ENCODE measurements around the gene SERPINA1.
"Not testable (repeated sequence)": the region's sequence is repeated elsewhere in the genome, so short reads cannot be mapped to it uniquely, and the experiment has no call there.

The SERPINA1 gene

GRCh38 chr14:94357166-94357565, 31.2 kb downstream of the SERPINA1 start:
- H3K36me3 Mint-ChIP-seq (ENCODE audit: insufficient read depth): no peaks in the 10 kb centered on the region
- peaks cover 1% of the 10 kb centered on the region for H3K9me3 Mint-ChIP-seq
- H3K27ac Mint-ChIP-seq (ENCODE audit: low read depth): no peak overlapping the region
- no peaks in the 10 kb centered on the region for H3K4me1 Mint-ChIP-seq
- peaks cover 21% of the 10 kb centered on the region for H3K27me3 Mint-ChIP-seq
- no peak for ATAC-seq (replicated peaks; ENCODE audit: extremely low read depth, poor library complexity, severe bottlenecking)
- DNase-seq (ENCODE audit: low spot score in 2 of 2): no peak
- no peak overlapping the region for H3K4me3 Mint-ChIP-seq

GRCh38 chr14:94356379-94357056, 31.9 kb downstream of the SERPINA1 start:
- DNase-seq (ENCODE audit: low spot score in 2 of 2) (no peak), ATAC-seq (replicated peaks; ENCODE audit: extremely low read depth, poor library complexity, severe bottlenecking) (no peak)
- peaks cover 27% of the 10 kb centered on the region for H3K27me3 Mint-ChIP-seq
- H3K4me1 Mint-ChIP-seq: no peaks in the 10 kb centered on the region
- H3K36me3 Mint-ChIP-seq (ENCODE audit: insufficient read depth): peaks cover 1% of the 10 kb centered on the region
- no peak overlapping the region for H3K4me3 Mint-ChIP-seq
- H3K27ac Mint-ChIP-seq (ENCODE audit: low read depth): no peak overlapping the region
- peaks cover 8% of the 10 kb centered on the region for H3K9me3 Mint-ChIP-seq

- H3K27me3 Mint-ChIP-seq: peaks cover 22% of the 10 kb centered on the region
- H3K36me3 Mint-ChIP-seq (ENCODE audit: insufficient read depth): peaks cover 1% of the 10 kb centered on the region
- no peak overlapping the region for H3K4me3 Mint-ChIP-seq
- no peak for ATAC-seq (replicated peaks; ENCODE audit: extremely low read depth, poor library complexity, severe bottlenecking)
- DNase-seq (ENCODE audit: low spot score in 2 of 2): no peak
- no peaks in the 10 kb centered on the region for H3K4me1 Mint-ChIP-seq
- no peak overlapping the region for H3K27ac Mint-ChIP-seq (ENCODE audit: low read depth)
- H3K9me3 Mint-ChIP-seq: peaks cover 10% of the 10 kb centered on the region
Observed at GRCh38 chr14:94355191-94355794, 33.1 kb downstream of the SERPINA1 start.

- no peak for DNase-seq (ENCODE audit: low spot score in 2 of 2)
- H3K9me3 Mint-ChIP-seq: peaks cover 10% of the 10 kb centered on the region
- H3K36me3 Mint-ChIP-seq (ENCODE audit: insufficient read depth): peaks cover 1% of the 10 kb centered on the region
- H3K27me3 Mint-ChIP-seq: peaks cover 16% of the 10 kb centered on the region
- no peak for ATAC-seq (replicated peaks; ENCODE audit: extremely low read depth, poor library complexity, severe bottlenecking)
- H3K4me1 Mint-ChIP-seq: no peaks in the 10 kb centered on the region
- no peak overlapping the region for H3K4me3 Mint-ChIP-seq
- H3K27ac Mint-ChIP-seq (ENCODE audit: low read depth): no peak overlapping the region
Observed at GRCh38 chr14:94354638-94355185, 33.7 kb downstream of the SERPINA1 start.

- Mint-ChIP-seq H3K27me3 (peaks cover 14% of the 10 kb centered on the region), H3K9me3 (peaks cover 10% of the 10 kb centered on the region)
- DNase-seq (ENCODE audit: low spot score in 2 of 2); H3K4me1 Mint-ChIP-seq; H3K4me3 Mint-ChIP-seq; H3K36me3 Mint-ChIP-seq (ENCODE audit: insufficient read depth); H3K27ac Mint-ChIP-seq (ENCODE audit: low read depth); ATAC-seq (replicated peaks; ENCODE audit: extremely low read depth, poor library complexity, severe bottlenecking): not testable (repeated sequence)
Observed at GRCh38 chr14:94354190-94354589, 34.2 kb downstream of the SERPINA1 start.

- Mint-ChIP-seq H3K36me3 (ENCODE audit: insufficient read depth) (peaks cover 1% of the 10 kb centered on the region), H3K4me3 (no peak overlapping the region), H3K27me3 (peaks cover 14% of the 10 kb centered on the region), H3K27ac (ENCODE audit: low read depth) (no peak overlapping the region), H3K9me3 (peaks cover 10% of the 10 kb centered on the region), H3K4me1 (peaks cover 12% of the 10 kb centered on the region)
- DNase-seq (ENCODE audit: low spot score in 2 of 2) (no peak), ATAC-seq (replicated peaks; ENCODE audit: extremely low read depth, poor library complexity, severe bottlenecking) (no peak)
Observed at GRCh38 chr14:94349276-94349675, 39.1 kb downstream of the SERPINA1 start.

- peaks cover 12% of the 10 kb centered on the region for H3K4me1 Mint-ChIP-seq
- peaks cover 14% of the 10 kb centered on the region for H3K27me3 Mint-ChIP-seq
- no peak overlapping the region for H3K4me3 Mint-ChIP-seq
- ATAC-seq (replicated peaks; ENCODE audit: extremely low read depth, poor library complexity, severe bottlenecking) (no peak), DNase-seq (ENCODE audit: low spot score in 2 of 2) (no peak)
- H3K36me3 Mint-ChIP-seq (ENCODE audit: insufficient read depth): peaks cover 1% of the 10 kb centered on the region
- no peak overlapping the region for H3K27ac Mint-ChIP-seq (ENCODE audit: low read depth)
- H3K9me3 Mint-ChIP-seq: peaks cover 10% of the 10 kb centered on the region
Observed at GRCh38 chr14:94348836-94349235, 39.6 kb downstream of the SERPINA1 start.

GRCh38 chr14:94346841-94347240, 41.6 kb downstream of the SERPINA1 start:
- Mint-ChIP-seq H3K27ac (ENCODE audit: low read depth) (peak overlapping the region; percentile 96), H3K27me3 (peaks cover 6% of the 10 kb centered on the region), H3K9me3 (peaks cover 6% of the 10 kb centered on the region), H3K36me3 (ENCODE audit: insufficient read depth) (no peaks in the 10 kb centered on the region), H3K4me3 (peak overlapping the region; percentile 50), H3K4me1 (peaks cover 16% of the 10 kb centered on the region)
- ATAC-seq (replicated peaks; ENCODE audit: extremely low read depth, poor library complexity, severe bottlenecking) (no peak), DNase-seq (ENCODE audit: low spot score in 2 of 2) (no peak)

- Mint-ChIP-seq H3K27ac (ENCODE audit: low read depth) (peak overlapping the region; percentile 96), H3K4me3 (peak overlapping the region; percentile 50), H3K4me1 (peaks cover 21% of the 10 kb centered on the region)
- not testable (repeated sequence) for H3K36me3 Mint-ChIP-seq (ENCODE audit: insufficient read depth); H3K9me3 Mint-ChIP-seq; H3K27me3 Mint-ChIP-seq
- DNase-seq (ENCODE audit: low spot score in 2 of 2): peak in 1 of 2 donors; percentile 64
- peak; percentile 79 for ATAC-seq (replicated peaks; ENCODE audit: extremely low read depth, poor library complexity, severe bottlenecking)
Observed at GRCh38 chr14:94346065-94346786, 42.2 kb downstream of the SERPINA1 start.

GRCh38 chr14:94345344-94346064, 42.9 kb downstream of the SERPINA1 start:
- H3K27ac Mint-ChIP-seq (ENCODE audit: low read depth): peak overlapping the region; percentile 39
- no peaks in the 10 kb centered on the region for H3K36me3 Mint-ChIP-seq (ENCODE audit: insufficient read depth)
- H3K27me3 Mint-ChIP-seq: peaks cover 12% of the 10 kb centered on the region
- ATAC-seq (replicated peaks; ENCODE audit: extremely low read depth, poor library complexity, severe bottlenecking) (peak; percentile 59), DNase-seq (ENCODE audit: low spot score in 2 of 2) (no peak)
- H3K4me3 Mint-ChIP-seq: no peak overlapping the region
- H3K9me3 Mint-ChIP-seq: no peaks in the 10 kb centered on the region
- H3K4me1 Mint-ChIP-seq: peaks cover 21% of the 10 kb centered on the region

GRCh38 chr14:94344389-94344788, 44.0 kb downstream of the SERPINA1 start:
- H3K27ac Mint-ChIP-seq (ENCODE audit: low read depth): no peak overlapping the region
- H3K4me1 Mint-ChIP-seq: peaks cover 21% of the 10 kb centered on the region
- no peaks in the 10 kb centered on the region for H3K36me3 Mint-ChIP-seq (ENCODE audit: insufficient read depth)
- H3K9me3 Mint-ChIP-seq: no peaks in the 10 kb centered on the region
- H3K4me3 Mint-ChIP-seq: no peak overlapping the region
- ATAC-seq (replicated peaks; ENCODE audit: extremely low read depth, poor library complexity, severe bottlenecking) (no peak), DNase-seq (ENCODE audit: low spot score in 2 of 2) (no peak)
- peaks cover 12% of the 10 kb centered on the region for H3K27me3 Mint-ChIP-seq

GRCh38 chr14:94343238-94344005, 45.0 kb downstream of the SERPINA1 start:
- Mint-ChIP-seq H3K27ac (ENCODE audit: low read depth) (no peak overlapping the region), H3K36me3 (ENCODE audit: insufficient read depth) (no peaks in the 10 kb centered on the region), H3K27me3 (peaks cover 20% of the 10 kb centered on the region), H3K4me3 (no peak overlapping the region), H3K9me3 (no peaks in the 10 kb centered on the region), H3K4me1 (peaks cover 21% of the 10 kb centered on the region)
- DNase-seq (ENCODE audit: low spot score in 2 of 2) (no peak), ATAC-seq (replicated peaks; ENCODE audit: extremely low read depth, poor library complexity, severe bottlenecking) (no peak)

Data from central memory CD8-positive, alpha-beta T cell (primary cell).